ENCODE results near the gene KCNH3. TPM values are rescaled to one million over a fixed set of nuclear protein-coding genes. Genes with fewer than 3 reads are reported as not detected.

Gene KCNH3
- total and polyA plus RNA-seq, 2 of the 13 experiments (the other 11 are each of a cell fraction or from before 2014, with no cell fraction given): 0.01 to 0.07 TPM

DNA sequence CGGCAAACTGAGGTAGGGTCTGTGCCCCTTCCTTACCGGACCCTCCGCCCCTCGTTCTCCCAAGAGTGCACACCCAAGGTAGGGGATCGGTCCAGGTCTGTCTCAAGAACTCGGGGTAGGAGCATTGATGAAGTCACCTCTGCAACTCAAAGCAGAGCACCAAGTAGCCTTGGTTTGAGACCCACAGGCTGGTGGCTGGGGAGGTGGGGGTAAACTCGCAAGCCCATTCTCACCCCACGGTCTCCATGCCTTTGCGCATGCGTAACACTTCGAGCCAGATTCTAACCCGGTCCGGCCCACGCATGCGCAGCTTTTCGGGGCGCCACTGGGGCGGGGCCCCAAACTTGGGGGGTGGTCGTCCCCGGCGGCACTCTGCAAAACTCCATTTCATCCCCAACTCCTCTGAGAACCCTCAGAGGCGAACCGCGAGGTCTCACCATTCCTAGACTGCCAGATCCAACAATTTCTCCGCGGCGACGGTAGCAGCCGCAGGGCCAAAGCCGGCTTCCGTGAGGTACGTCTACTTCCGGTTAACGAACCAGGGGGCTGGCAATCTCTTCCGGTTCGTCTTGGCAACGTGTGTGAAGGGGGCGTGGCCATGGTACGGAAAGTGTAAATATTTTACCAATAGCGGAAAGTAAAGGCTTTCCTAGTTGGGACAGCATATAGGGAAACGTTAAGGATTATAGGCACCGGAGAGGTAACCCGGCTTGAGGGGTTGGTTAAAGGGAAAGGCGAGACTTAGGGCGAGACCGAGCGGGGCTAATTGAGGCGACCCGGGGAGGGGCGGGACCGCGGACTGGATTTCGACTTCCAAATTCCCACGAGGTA, 29.0 kb downstream of the KCNH3 start, which contains the start of gene MCRS1 (continued):
- TF ChIP-seq, protein P1, sequence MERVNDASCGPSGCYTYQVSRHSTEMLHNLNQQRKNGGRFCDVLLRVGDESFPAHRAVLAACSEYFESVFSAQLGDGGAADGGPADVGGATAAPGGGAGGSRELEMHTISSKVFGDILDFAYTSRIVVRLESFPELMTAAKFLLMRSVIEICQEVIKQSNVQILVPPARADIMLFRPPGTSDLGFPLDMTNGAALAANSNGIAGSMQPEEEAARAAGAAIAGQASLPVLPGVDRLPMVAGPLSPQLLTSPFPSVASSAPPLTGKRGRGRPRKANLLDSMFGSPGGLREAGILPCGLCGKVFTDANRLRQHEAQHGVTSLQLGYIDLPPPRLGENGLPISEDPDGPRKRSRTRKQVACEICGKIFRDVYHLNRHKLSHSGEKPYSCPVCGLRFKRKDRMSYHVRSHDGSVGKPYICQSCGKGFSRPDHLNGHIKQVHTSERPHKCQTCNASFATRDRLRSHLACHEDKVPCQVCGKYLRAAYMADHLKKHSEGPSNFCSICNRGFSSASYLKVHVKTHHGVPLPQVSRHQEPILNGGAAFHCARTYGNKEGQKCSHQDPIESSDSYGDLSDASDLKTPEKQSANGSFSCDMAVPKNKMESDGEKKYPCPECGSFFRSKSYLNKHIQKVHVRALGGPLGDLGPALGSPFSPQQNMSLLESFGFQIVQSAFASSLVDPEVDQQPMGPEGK (CRISPR knock-in tag; IDR thresholded peaks at IDR 0.05): peak; percentile 54; the same call in 1 of the 2 replicates
- TF ChIP-seq MAFK (conservative IDR thresholded peaks at IDR 0.05 in 1 of 2, IDR thresholded peaks at IDR 0.05 in 1 of 2; ENCODE audit: low read length in 2 of 2) (no peak), ZNF614 (CRISPR knock-in tag; IDR thresholded peaks at IDR 0.05; ENCODE audit: borderline replicate concordance) (no peak; the same call in 1 of the 2 replicates), ZNF451 (CRISPR knock-in tag; IDR thresholded peaks at IDR 0.05) (no peak), ZNF549 (CRISPR knock-in tag; IDR thresholded peaks at IDR 0.05) (no peak), TOE1 (CRISPR knock-in tag; IDR thresholded peaks at IDR 0.05) (0 out of 2 replicates have a peak, but pooled peaks have one; percentile 50), PPARG (CRISPR knock-in tag; conservative IDR thresholded peaks at IDR 0.05) (no peak; the same call in none of the 2 replicates), SP1 (IDR thresholded peaks at IDR 0.05) (no peak), SP1 (CRISPR knock-in tag; IDR thresholded peaks at IDR 0.05) (peak; percentile 95), ZFP1 (CRISPR knock-in tag; IDR thresholded peaks at IDR 0.05) (no peak), ISL2 (CRISPR knock-in tag; IDR thresholded peaks at IDR 0.05) (no peak), ZNF792 (CRISPR knock-in tag; IDR thresholded peaks at IDR 0.05) (peak; percentile 76), ZNF432 (CRISPR knock-in tag; IDR thresholded peaks at IDR 0.05; ENCODE audit: borderline replicate concordance) (no peak), ZNF7 (CRISPR knock-in tag; IDR thresholded peaks at IDR 0.05) (no peak), SRY (CRISPR knock-in tag; IDR thresholded peaks at IDR 0.05) (no peak; the same call in 1 of the 2 replicates), ZNF652 (CRISPR knock-in tag; IDR thresholded peaks at IDR 0.05; ENCODE audit: borderline replicate concordance, low read depth) (no peak), SP140L (CRISPR knock-in tag; IDR thresholded peaks at IDR 0.05; ENCODE audit: borderline replicate concordance) (no peak), JARID2 (CRISPR knock-in tag; IDR thresholded peaks at IDR 0.05; ENCODE audit: insufficient replicate concordance) (no peak), ZNF274 (CRISPR knock-in tag; IDR thresholded peaks at IDR 0.05) (no peak)
- TF ChIP-seq, protein P2, sequence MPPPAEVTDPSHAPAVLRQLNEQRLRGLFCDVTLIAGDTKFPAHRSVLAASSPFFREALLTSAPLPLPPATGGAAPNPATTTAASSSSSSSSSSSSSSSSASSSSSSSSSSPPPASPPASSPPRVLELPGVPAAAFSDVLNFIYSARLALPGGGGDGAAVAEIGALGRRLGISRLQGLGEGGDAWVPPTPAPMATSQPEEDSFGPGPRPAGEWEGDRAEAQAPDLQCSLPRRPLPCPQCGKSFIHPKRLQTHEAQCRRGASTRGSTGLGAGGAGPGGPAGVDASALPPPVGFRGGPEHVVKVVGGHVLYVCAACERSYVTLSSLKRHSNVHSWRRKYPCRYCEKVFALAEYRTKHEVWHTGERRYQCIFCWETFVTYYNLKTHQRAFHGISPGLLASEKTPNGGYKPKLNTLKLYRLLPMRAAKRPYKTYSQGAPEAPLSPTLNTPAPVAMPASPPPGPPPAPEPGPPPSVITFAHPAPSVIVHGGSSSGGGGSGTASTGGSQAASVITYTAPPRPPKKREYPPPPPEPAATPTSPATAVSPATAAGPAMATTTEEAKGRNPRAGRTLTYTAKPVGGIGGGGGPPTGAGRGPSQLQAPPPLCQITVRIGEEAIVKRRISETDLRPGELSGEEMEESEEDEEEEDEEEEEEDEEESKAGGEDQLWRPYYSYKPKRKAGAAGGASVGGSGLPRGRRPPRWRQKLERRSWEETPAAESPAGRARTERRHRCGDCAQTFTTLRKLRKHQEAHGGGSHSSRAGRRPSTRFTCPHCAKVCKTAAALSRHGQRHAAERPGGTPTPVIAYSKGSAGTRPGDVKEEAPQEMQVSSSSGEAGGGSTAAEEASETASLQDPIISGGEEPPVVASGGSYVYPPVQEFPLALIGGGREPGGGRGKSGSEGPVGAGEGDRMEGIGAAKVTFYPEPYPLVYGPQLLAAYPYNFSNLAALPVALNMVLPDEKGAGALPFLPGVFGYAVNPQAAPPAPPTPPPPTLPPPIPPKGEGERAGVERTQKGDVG (CRISPR knock-in tag; IDR thresholded peaks at IDR 0.05; ENCODE audit: borderline replicate concordance): peak; percentile 76; the same call in 1 of the 2 replicates
- TF ChIP-seq, protein P3, sequence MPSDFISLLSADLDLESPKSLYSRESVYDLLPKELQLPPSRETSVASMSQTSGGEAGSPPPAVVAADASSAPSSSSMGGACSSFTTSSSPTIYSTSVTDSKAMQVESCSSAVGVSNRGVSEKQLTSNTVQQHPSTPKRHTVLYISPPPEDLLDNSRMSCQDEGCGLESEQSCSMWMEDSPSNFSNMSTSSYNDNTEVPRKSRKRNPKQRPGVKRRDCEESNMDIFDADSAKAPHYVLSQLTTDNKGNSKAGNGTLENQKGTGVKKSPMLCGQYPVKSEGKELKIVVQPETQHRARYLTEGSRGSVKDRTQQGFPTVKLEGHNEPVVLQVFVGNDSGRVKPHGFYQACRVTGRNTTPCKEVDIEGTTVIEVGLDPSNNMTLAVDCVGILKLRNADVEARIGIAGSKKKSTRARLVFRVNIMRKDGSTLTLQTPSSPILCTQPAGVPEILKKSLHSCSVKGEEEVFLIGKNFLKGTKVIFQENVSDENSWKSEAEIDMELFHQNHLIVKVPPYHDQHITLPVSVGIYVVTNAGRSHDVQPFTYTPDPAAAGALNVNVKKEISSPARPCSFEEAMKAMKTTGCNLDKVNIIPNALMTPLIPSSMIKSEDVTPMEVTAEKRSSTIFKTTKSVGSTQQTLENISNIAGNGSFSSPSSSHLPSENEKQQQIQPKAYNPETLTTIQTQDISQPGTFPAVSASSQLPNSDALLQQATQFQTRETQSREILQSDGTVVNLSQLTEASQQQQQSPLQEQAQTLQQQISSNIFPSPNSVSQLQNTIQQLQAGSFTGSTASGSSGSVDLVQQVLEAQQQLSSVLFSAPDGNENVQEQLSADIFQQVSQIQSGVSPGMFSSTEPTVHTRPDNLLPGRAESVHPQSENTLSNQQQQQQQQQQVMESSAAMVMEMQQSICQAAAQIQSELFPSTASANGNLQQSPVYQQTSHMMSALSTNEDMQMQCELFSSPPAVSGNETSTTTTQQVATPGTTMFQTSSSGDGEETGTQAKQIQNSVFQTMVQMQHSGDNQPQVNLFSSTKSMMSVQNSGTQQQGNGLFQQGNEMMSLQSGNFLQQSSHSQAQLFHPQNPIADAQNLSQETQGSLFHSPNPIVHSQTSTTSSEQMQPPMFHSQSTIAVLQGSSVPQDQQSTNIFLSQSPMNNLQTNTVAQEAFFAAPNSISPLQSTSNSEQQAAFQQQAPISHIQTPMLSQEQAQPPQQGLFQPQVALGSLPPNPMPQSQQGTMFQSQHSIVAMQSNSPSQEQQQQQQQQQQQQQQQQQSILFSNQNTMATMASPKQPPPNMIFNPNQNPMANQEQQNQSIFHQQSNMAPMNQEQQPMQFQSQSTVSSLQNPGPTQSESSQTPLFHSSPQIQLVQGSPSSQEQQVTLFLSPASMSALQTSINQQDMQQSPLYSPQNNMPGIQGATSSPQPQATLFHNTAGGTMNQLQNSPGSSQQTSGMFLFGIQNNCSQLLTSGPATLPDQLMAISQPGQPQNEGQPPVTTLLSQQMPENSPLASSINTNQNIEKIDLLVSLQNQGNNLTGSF (CRISPR knock-in tag; IDR thresholded peaks at IDR 0.05): no peak

All from HepG2 (cell line).